Ishikawa (cell line): ENCODE data around the gene HTRA3.

Source experiments
- CEBPB ChIP-seq: IDR thresholded peaks from 2 replicates; pipeline ENCODE4 v1.6.1; 2012
- CREB1 ChIP-seq: IDR thresholded peaks from 2 replicates; pipeline ENCODE4 v1.6.1; 2012; ENCODE audit warnings: low read depth
- EGR1 ChIP-seq: IDR thresholded peaks from 2 replicates; pipeline ENCODE4 v1.6.1; 2012
- EP300 ChIP-seq: IDR thresholded peaks from 2 replicates; pipeline ENCODE4 v1.6.1; 2012; ENCODE audit warnings: borderline replicate concordance
- FOXM1 ChIP-seq: IDR thresholded peaks from 2 replicates; pipeline ENCODE4 v1.6.1; 2012; ENCODE audit warnings: low read depth, borderline replicate concordance
- MAX ChIP-seq: IDR thresholded peaks from 2 replicates; pipeline ENCODE4 v1.6.1; 2012
- NFIC ChIP-seq: IDR thresholded peaks from 2 replicates; pipeline ENCODE4 v1.6.1; 2012
- RAD21 ChIP-seq: IDR thresholded peaks from 2 replicates; pipeline ENCODE4 v1.6.1; 2012; ENCODE audit warnings: low read depth
- TAF1 ChIP-seq: IDR thresholded peaks from 2 replicates; pipeline ENCODE4 v1.6.1; 2012; ENCODE audit warnings: low read depth, mild to moderate bottlenecking
- TCF12 ChIP-seq: IDR thresholded peaks from 2 replicates; pipeline ENCODE4 v1.6.1; 2012; ENCODE audit warnings: low read depth
- TEAD4 ChIP-seq: IDR thresholded peaks from 2 replicates; pipeline ENCODE4 v1.6.1; 2012
- YY1 ChIP-seq: IDR thresholded peaks from 2 replicates; pipeline ENCODE4 v1.6.1; 2012; ENCODE audit warnings: low read depth
- ZBTB7A ChIP-seq: IDR thresholded peaks from 2 replicates; pipeline ENCODE4 v1.6.1; 2012; ENCODE audit warnings: low read depth
- TF ChIP-seq, protein P1 (sequence below): IDR thresholded peaks from 2 replicates; pipeline ENCODE4 v1.6.1; 2012; ENCODE audit warnings: low read depth, mild to moderate bottlenecking
- TF ChIP-seq, protein P2 (sequence below): IDR thresholded peaks from 2 replicates; pipeline ENCODE4 v1.6.1; 2012

Gene HTRA3

GRCh38 chr4:8343967-8344331, 74.4 kb downstream of the HTRA3 start:
- no peak for TF ChIP-seq TAF1
- no peak for TF ChIP-seq FOXM1
- TF ChIP-seq, protein P1, sequence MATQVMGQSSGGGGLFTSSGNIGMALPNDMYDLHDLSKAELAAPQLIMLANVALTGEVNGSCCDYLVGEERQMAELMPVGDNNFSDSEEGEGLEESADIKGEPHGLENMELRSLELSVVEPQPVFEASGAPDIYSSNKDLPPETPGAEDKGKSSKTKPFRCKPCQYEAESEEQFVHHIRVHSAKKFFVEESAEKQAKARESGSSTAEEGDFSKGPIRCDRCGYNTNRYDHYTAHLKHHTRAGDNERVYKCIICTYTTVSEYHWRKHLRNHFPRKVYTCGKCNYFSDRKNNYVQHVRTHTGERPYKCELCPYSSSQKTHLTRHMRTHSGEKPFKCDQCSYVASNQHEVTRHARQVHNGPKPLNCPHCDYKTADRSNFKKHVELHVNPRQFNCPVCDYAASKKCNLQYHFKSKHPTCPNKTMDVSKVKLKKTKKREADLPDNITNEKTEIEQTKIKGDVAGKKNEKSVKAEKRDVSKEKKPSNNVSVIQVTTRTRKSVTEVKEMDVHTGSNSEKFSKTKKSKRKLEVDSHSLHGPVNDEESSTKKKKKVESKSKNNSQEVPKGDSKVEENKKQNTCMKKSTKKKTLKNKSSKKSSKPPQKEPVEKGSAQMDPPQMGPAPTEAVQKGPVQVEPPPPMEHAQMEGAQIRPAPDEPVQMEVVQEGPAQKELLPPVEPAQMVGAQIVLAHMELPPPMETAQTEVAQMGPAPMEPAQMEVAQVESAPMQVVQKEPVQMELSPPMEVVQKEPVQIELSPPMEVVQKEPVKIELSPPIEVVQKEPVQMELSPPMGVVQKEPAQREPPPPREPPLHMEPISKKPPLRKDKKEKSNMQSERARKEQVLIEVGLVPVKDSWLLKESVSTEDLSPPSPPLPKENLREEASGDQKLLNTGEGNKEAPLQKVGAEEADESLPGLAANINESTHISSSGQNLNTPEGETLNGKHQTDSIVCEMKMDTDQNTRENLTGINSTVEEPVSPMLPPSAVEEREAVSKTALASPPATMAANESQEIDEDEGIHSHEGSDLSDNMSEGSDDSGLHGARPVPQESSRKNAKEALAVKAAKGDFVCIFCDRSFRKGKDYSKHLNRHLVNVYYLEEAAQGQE: no peak
- no peak for TF ChIP-seq NFIC
- TF ChIP-seq TCF12: no peak

GRCh38 chr4:8344377-8344776, 74.8 kb downstream of the HTRA3 start:
- TF ChIP-seq, protein P1: no peak
- TF ChIP-seq TAF1 (no peak), CEBPB (no peak), YY1 (no peak), MAX (no peak), TCF12 (no peak)
- TF ChIP-seq, protein P2, sequence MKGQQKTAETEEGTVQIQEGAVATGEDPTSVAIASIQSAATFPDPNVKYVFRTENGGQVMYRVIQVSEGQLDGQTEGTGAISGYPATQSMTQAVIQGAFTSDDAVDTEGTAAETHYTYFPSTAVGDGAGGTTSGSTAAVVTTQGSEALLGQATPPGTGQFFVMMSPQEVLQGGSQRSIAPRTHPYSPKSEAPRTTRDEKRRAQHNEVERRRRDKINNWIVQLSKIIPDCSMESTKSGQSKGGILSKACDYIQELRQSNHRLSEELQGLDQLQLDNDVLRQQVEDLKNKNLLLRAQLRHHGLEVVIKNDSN: no peak

DNA sequence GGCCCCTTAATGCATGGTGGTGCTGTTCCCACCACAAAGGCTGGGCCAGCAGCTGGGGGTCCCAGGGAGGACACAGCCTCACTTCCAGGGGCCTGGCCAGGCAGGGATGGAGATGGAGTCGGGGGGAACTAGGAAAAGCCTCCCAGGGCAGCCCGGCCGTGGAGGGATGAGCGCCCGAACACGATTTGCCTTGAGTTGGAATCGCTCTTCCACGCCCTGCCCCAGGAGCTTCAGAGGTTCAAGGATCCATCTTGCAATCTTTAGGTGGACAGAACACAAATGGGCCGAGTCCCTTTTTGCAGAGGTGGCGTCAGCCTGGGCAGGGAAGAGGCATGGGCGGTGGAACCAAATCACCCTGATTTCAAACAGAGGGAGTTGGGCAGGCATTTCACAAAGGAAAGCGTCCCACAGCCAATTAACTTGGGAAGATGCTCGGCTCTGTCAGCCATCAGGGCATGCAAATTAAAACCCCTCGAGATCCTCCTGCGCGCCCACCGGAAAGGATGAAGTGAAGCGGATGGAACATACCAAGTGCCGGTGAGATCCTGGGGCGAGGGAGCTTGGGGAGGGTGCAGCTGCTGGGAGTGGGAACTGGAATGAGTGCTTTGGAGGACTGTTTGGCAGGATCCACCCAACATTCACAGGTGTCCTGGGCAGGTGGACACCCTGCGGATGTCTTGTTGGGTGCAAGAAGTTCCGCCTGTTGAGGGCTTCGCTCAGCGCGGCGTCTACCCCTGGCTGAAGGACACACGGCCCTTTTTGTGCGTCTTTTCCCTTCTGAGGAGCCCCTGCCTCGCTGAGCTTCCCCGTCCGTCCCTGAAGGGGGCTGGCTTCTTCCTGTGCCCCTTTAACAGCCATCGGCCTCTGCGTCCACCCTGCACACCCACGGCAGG, 75.7 kb downstream of the HTRA3 start:
- TF ChIP-seq EP300: no peak
- TF ChIP-seq ZBTB7A: no peak
- no peak for TF ChIP-seq CREB1
- no peak for TF ChIP-seq TEAD4
- no peak for TF ChIP-seq NFIC
- no peak for TF ChIP-seq YY1
- no peak for TF ChIP-seq CEBPB
- no peak for TF ChIP-seq TCF12
- TF ChIP-seq, protein P2: no peak
- TF ChIP-seq TAF1: no peak
- TF ChIP-seq EGR1: no peak
- no peak for TF ChIP-seq RAD21
- TF ChIP-seq, protein P1: no peak
- no peak for TF ChIP-seq FOXM1
- no peak for TF ChIP-seq MAX

- no peak for TF ChIP-seq TAF1
- no peak for TF ChIP-seq MAX
- TF ChIP-seq, protein P1: no peak
- no peak for TF ChIP-seq TCF12
- no peak for TF ChIP-seq EP300
- no peak for TF ChIP-seq NFIC
- TF ChIP-seq, protein P2: no peak
- no peak for TF ChIP-seq TEAD4
- TF ChIP-seq CREB1: no peak
- TF ChIP-seq CEBPB: no peak
- TF ChIP-seq EGR1: no peak
- no peak for TF ChIP-seq RAD21
- no peak for TF ChIP-seq ZBTB7A
- TF ChIP-seq YY1: no peak
- TF ChIP-seq FOXM1: no peak
These were observed 76.6 kb downstream of the HTRA3 start for GRCh38 chr4:8345946-8346814.
